Endothelial cell (in vitro differentiated cells): ENCODE data around the gene RHOJ. TPM values are rescaled to one million over a fixed set of nuclear protein-coding genes. Genes with fewer than 3 reads are reported as not detected.

Experiments
- DNase-seq: peaks from one replicate; pipeline ENCODE4 v3.0.0; 2021; ENCODE audit warnings: low spot score
- H3K27ac Mint-ChIP-seq: one replicate; pipeline ENCODE4 v1.8.0; 2021; ENCODE audit warnings: mixed read lengths, inconsistent platforms; ENCODE audit not compliant: unreplicated experiment
- H3K27me3 Mint-ChIP-seq: one replicate; pipeline ENCODE4 v1.8.0; 2021; ENCODE audit warnings: mild to moderate bottlenecking, moderate library complexity, mixed read lengths, inconsistent platforms; ENCODE audit not compliant: unreplicated experiment
- H3K36me3 Mint-ChIP-seq: one replicate; pipeline ENCODE4 v1.8.0; 2021; ENCODE audit warnings: mild to moderate bottlenecking, low read depth, mixed read lengths, inconsistent platforms; ENCODE audit not compliant: unreplicated experiment
- H3K4me1 Mint-ChIP-seq: one replicate; pipeline ENCODE4 v1.8.0; 2021; ENCODE audit warnings: mild to moderate bottlenecking, mixed read lengths, inconsistent platforms; ENCODE audit not compliant: unreplicated experiment
- H3K4me3 Mint-ChIP-seq: one replicate; pipeline ENCODE4 v1.8.0; 2021; ENCODE audit warnings: mild to moderate bottlenecking, mixed read lengths, inconsistent platforms; ENCODE audit not compliant: unreplicated experiment
- H3K9me3 Mint-ChIP-seq: one replicate; pipeline ENCODE4 v1.8.0; 2021; ENCODE audit warnings: mixed read lengths, inconsistent platforms; ENCODE audit not compliant: unreplicated experiment
- CTCF ChIP-seq: fragments of 200-600 bp; sonication (generic); IDR thresholded peaks from one replicate; pipeline ENCODE4 v1.5.0; 2021; ENCODE audit warnings: antibody characterized with exemption; ENCODE audit not compliant: unreplicated experiment
- total RNA-seq: library from RNA; stranded (reverse); fragmentation: NEBNext Ultra II Directional; extraction: Animal tissue kit (Norgen Biotek cat#: 25700); gene quantifications from one replicate; pipeline ENCODE4 v1.2.1, GENCODE V29; 2021; ENCODE audit not compliant: unreplicated experiment

RHOJ gene
- total RNA-seq, 1 donor from 2014 or later, result 266 TPM

GRCh38 chr14:63212776-63213500, 8.7 kb downstream of the RHOJ start:
- Mint-ChIP-seq H3K36me3 (peaks cover 53% of the 10 kb centered on the region), H3K9me3 (no peaks in the 10 kb centered on the region), H3K27ac (no peak overlapping the region), H3K4me3 (peak overlapping the region; percentile 63), H3K4me1 (peaks cover 70% of the 10 kb centered on the region), H3K27me3 (peaks cover 2% of the 10 kb centered on the region)
- no peak for DNase-seq
- no peak for TF ChIP-seq CTCF

- no peak for TF ChIP-seq CTCF
- peaks cover 2% of the 10 kb centered on the region for H3K27me3 Mint-ChIP-seq
- DNase-seq, result no peak
- H3K4me1 Mint-ChIP-seq, result peaks cover 83% of the 10 kb centered on the region
- H3K9me3 Mint-ChIP-seq, result no peaks in the 10 kb centered on the region
- H3K36me3 Mint-ChIP-seq, result peaks cover 63% of the 10 kb centered on the region
- H3K27ac Mint-ChIP-seq, result peak overlapping the region; percentile 97
- peak overlapping the region; percentile 32 for H3K4me3 Mint-ChIP-seq
Observed at GRCh38 chr14:63214417-63215196, 10.4 kb downstream of the RHOJ start.

- TF ChIP-seq CTCF, result no peak
- H3K4me3 Mint-ChIP-seq, result no peak overlapping the region
- peaks cover 59% of the 10 kb centered on the region for H3K4me1 Mint-ChIP-seq
- H3K36me3 Mint-ChIP-seq, result peaks cover 55% of the 10 kb centered on the region
- H3K9me3 Mint-ChIP-seq, result no peaks in the 10 kb centered on the region
- peaks cover 2% of the 10 kb centered on the region for H3K27me3 Mint-ChIP-seq
- no peak overlapping the region for H3K27ac Mint-ChIP-seq
- no peak for DNase-seq
Observed at GRCh38 chr14:63220526-63220925, 16.3 kb downstream of the RHOJ start.

- no peak for DNase-seq
- Mint-ChIP-seq H3K4me3 (no peak overlapping the region), H3K27ac (no peak overlapping the region), H3K9me3 (no peaks in the 10 kb centered on the region), H3K27me3 (no peaks in the 10 kb centered on the region), H3K36me3 (peaks cover 52% of the 10 kb centered on the region), H3K4me1 (peaks cover 46% of the 10 kb centered on the region)
- TF ChIP-seq CTCF, result no peak
Observed at GRCh38 chr14:63223596-63223995, 19.4 kb downstream of the RHOJ start.

GRCh38 chr14:63224196-63224595, 20.0 kb downstream of the RHOJ start:
- H3K27ac Mint-ChIP-seq, result no peak overlapping the region
- DNase-seq, result no peak
- no peaks in the 10 kb centered on the region for H3K27me3 Mint-ChIP-seq
- H3K9me3 Mint-ChIP-seq, result no peaks in the 10 kb centered on the region
- peaks cover 48% of the 10 kb centered on the region for H3K4me1 Mint-ChIP-seq
- peaks cover 52% of the 10 kb centered on the region for H3K36me3 Mint-ChIP-seq
- H3K4me3 Mint-ChIP-seq, result no peak overlapping the region
- TF ChIP-seq CTCF, result no peak
